Keratinocyte (primary cell): Measurements from ENCODE around the gene DVL2. TPM values are rescaled to one million over a fixed set of nuclear protein-coding genes. Genes with fewer than 3 reads are reported as not detected.

Experiments used
- DNase-seq: peaks from one replicate; pipeline ENCODE4 v3.0.0-alpha.2; 2011; ENCODE audit warnings: low read depth, missing footprints, low spot score
- FAIRE-seq: peaks from 2 replicates; lab custom pipeline; 2011; peaks lifted over from hg19 to GRCh38; lab: Jason Lieb, UNC
- H2AFZ ChIP-seq: 2 replicates; pipeline ENCODE4 v1.6.0; 2012; ENCODE audit warnings: low read length, control low read depth, inconsistent platforms; ENCODE audit not compliant: control insufficient read depth
- H3K27ac ChIP-seq: 2 replicates; pipeline ENCODE4 v1.5.1; 2011; ENCODE audit warnings: low read length; ENCODE audit not compliant: control insufficient read depth, insufficient read depth
- H3K27me3 ChIP-seq: 3 replicates; pipeline ENCODE4 v1.6.0; 2011; ENCODE audit warnings: low read length; ENCODE audit not compliant: control insufficient read depth, insufficient read depth; ENCODE audit errors: extremely low read depth
- H3K36me3 ChIP-seq, 2 experiments: 2 replicates in 1 of 2; 3 replicates in 1 of 2; pipeline ENCODE4 v1.5.1; 2011; ENCODE audit warnings: low read length in 2 of 2, mild to moderate bottlenecking in 1 of 2; ENCODE audit not compliant: control insufficient read depth in 2 of 2, insufficient read depth in 2 of 2; ENCODE audit errors: extremely low read depth in 1 of 2
- H3K4me1 ChIP-seq: 3 replicates; pipeline ENCODE4 v1.5.1; 2011; ENCODE audit warnings: low read length; ENCODE audit not compliant: control insufficient read depth, insufficient read depth; ENCODE audit errors: extremely low read depth
- H3K4me2 ChIP-seq: 3 replicates; pipeline ENCODE4 v1.6.0; 2011; ENCODE audit warnings: low read depth, low read length; ENCODE audit not compliant: control insufficient read depth, insufficient read depth; ENCODE audit errors: extremely low read depth
- H3K4me3 ChIP-seq, 3 experiments: fragments of 200-600 bp in 1 of 3; sonication (generic) in 1 of 3; 2 replicates in 2 of 3; 3 replicates in 1 of 3; pipeline ENCODE4 v1.5.1; 2011 to 2016; ENCODE audit warnings: low read length in 3 of 3, mild to moderate bottlenecking in 3 of 3, control low read depth in 2 of 3, inconsistent platforms in 1 of 3, low read depth in 1 of 3, mixed read lengths in 1 of 3, mixed run types in 1 of 3, moderate library complexity in 1 of 3; ENCODE audit not compliant: control insufficient read depth in 2 of 3, insufficient read depth in 2 of 3; ENCODE audit errors: extremely low read depth in 1 of 3
- H3K79me2 ChIP-seq: 2 replicates; pipeline ENCODE4 v1.6.0; 2012; ENCODE audit warnings: low read length; ENCODE audit not compliant: control insufficient read depth, insufficient read depth
- H3K9ac ChIP-seq: 3 replicates; pipeline ENCODE4 v1.6.0; 2011; ENCODE audit warnings: low read length; ENCODE audit not compliant: control insufficient read depth, insufficient read depth; ENCODE audit errors: extremely low read depth
- H3K9me1 ChIP-seq: 3 replicates; pipeline ENCODE4 v1.6.0; 2011; ENCODE audit warnings: low read length; ENCODE audit not compliant: control insufficient read depth, insufficient read depth; ENCODE audit errors: extremely low read depth
- H3K9me3 ChIP-seq: 2 replicates; pipeline ENCODE4 v1.5.1; 2012; ENCODE audit warnings: low read depth, low read length; ENCODE audit not compliant: control insufficient read depth
- H4K20me1 ChIP-seq: 3 replicates; pipeline ENCODE4 v1.6.0; 2011; ENCODE audit warnings: low read length; ENCODE audit not compliant: control insufficient read depth, insufficient read depth; ENCODE audit errors: extremely low read depth
- CTCF ChIP-seq, 3 experiments: IDR thresholded peaks in 1 of 3; conservative IDR thresholded peaks in 1 of 3; optimal IDR thresholded peaks in 1 of 3; 2 replicates in 2 of 3; 3 replicates in 1 of 3; pipeline versions ENCODE3 to v1.5.1; 2011; ENCODE audit warnings: low read length in 3 of 3, mild to moderate bottlenecking in 3 of 3, moderate library complexity in 2 of 3, control low read depth in 1 of 3, inconsistent platforms in 1 of 3; ENCODE audit not compliant: insufficient read depth in 2 of 3; ENCODE audit errors: extremely low read depth in 1 of 3
- EZH2 ChIP-seq: IDR thresholded peaks from one replicate; pipeline ENCODE4 v1.6.1; 2012; ENCODE audit warnings: inconsistent platforms, mild to moderate bottlenecking, low read length, moderate library complexity
- dilution Hi-C: fragments of 300-500 bp; cut with MboI; formaldehyde crosslinking; loops from one replicate; pipeline ENCODE4 v1.7.0; 2020; ENCODE audit warnings: low sequenced_read_pairs; ENCODE audit not compliant: extremely low pct_ligation_motif_present
- polyA plus RNA-seq, 5 experiments: library from polyadenylated mRNA; depleted of rRNA in 3 of 5; stranded (reverse) in 3 of 5; stranded (forward) in 1 of 5; unstranded in 1 of 5; fragments of >200 nt; gene quantifications; 1 replicate in 1 of 5; 2 replicates in 3 of 5; 3 replicates in 1 of 5; pipeline versions ENCODE4 v1.2.1 to v1.2.3, GENCODE V29; 2011 to 2012; ENCODE audit warnings: missing spikeins in 2 of 5, low read depth in 1 of 5, low replicate concordance in 1 of 5

DVL2 gene
- polyA plus RNA-seq, 1 donor (not counting 4 experiments of a cell fraction or from before 2014, with no cell fraction given): 3.7 TPM

DNA sequence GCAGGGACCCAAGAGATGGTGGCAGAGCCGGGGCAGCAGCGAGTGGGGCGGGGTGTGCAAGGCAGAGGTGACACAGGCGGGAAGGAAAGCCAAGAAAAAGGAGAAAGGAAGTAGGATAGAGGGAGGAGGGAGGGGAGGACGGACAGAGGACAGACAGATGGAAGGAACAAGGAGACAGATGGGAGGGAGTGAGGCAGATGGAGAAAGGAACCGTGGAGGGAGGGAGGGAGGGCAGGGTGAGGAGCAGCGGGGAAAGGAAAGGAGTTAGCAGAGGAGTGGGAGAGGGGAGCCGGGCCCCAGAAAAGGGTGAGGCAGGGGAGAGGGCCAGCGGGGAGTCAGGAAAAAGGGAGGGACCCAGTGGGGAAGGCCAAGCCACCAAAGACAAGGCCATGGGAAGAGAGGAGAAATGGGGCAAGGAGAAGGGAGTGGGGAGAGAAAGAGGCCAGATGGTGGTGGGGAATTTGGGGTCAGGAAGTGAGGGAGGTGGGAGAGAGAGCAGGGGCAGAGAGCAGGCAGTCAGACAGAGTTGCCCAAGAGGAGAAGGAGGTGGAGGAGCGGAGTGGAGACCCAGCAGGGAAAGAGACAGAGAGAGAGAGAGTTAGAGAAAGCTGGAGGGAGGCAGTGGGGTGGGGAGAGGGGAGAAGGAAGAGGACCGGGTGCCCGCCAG, 41.9 kb downstream of the DVL2 start:
- TF ChIP-seq EZH2 (no peak), CTCF (optimal IDR thresholded peaks at IDR 0.05 in 1 of 3, IDR thresholded peaks at IDR 0.05 in 1 of 3, conservative IDR thresholded peaks at IDR 0.05 in 1 of 3; ENCODE audit: extremely low read depth in 1 of 3, insufficient read depth in 2 of 3, low read length in 3 of 3) (no peak)
- H2AFZ ChIP-seq: no peak overlapping the region
- H3K9ac ChIP-seq: no peak overlapping the region
- dilution Hi-C loops: no loop called here
- no peaks in the 10 kb centered on the region for H3K79me2 ChIP-seq
- H3K4me3 ChIP-seq: no peak overlapping the region
- H3K27me3 ChIP-seq: no peaks in the 10 kb centered on the region
- H4K20me1 ChIP-seq: no peaks in the 10 kb centered on the region
- no peaks in the 10 kb centered on the region for H3K9me1 ChIP-seq
- FAIRE-seq: no peak
- H3K27ac ChIP-seq: no peak overlapping the region
- DNase-seq: no peak
- peaks cover 0 to 2% of the 10 kb centered on the region in 2 experiments for H3K36me3 ChIP-seq
- H3K9me3 ChIP-seq: no peaks in the 10 kb centered on the region
- H3K4me1 ChIP-seq: no peaks in the 10 kb centered on the region
- H3K4me2 ChIP-seq: no peak overlapping the region

- Histone ChIP-seq H3K4me3 (no peak overlapping the region), H3K9me1 (no peaks in the 10 kb centered on the region), H4K20me1 (no peaks in the 10 kb centered on the region), H3K36me3 (peaks cover 0 to 2% of the 10 kb centered on the region in 2 experiments), H3K79me2 (no peaks in the 10 kb centered on the region), H2AFZ (no peak overlapping the region), H3K9ac (no peak overlapping the region), H3K27me3 (no peaks in the 10 kb centered on the region), H3K4me2 (no peak overlapping the region), H3K9me3 (no peaks in the 10 kb centered on the region), H3K27ac (no peak overlapping the region), H3K4me1 (no peaks in the 10 kb centered on the region)
- TF ChIP-seq CTCF (optimal IDR thresholded peaks at IDR 0.05 in 1 of 3, IDR thresholded peaks at IDR 0.05 in 1 of 3, conservative IDR thresholded peaks at IDR 0.05 in 1 of 3; ENCODE audit: extremely low read depth in 1 of 3, insufficient read depth in 2 of 3, low read length in 3 of 3): no peak
- DNase-seq: no peak
- dilution Hi-C loops: no loop called here
- FAIRE-seq: no peak
These were observed 42.6 kb downstream of the DVL2 start for GRCh38 chr17:7191571-7192270.
